ENCODE measurements around the gene POC5. TPM values are rescaled to one million over a fixed set of nuclear protein-coding genes. Genes with fewer than 3 reads are reported as not detected.
A peak's percentile ranks its signal among the peaks of the same experiment; 100 is the strongest.
"Not testable (repeated sequence)": the region's sequence is repeated elsewhere in the genome, so short reads cannot be mapped to it uniquely, and the experiment has no call there.

Gene POC5
- 19.1 and 22.6 TPM in 2 replicates for total RNA-seq (2014; rRNA removed; shearing (Covaris generic))
- polyA plus RNA-seq (2015; cell fraction: cytosol; rRNA removed) = 20.9 and 21.6 TPM in 2 replicates
- 50.4 and 50.8 TPM in 2 replicates for polyA plus RNA-seq (2015; cell fraction: nucleus; rRNA removed)

GRCh38 chr5:75717082-75717922, at the start of gene POC5:
TSS of gene POC5 (minus strand) at chr5:75717437. CDS start at chr5:75712937, 4,500 bp downstream.
- DNase-seq (ENCODE audit: low read depth) = peak; percentile 97

- DNase-seq (ENCODE audit: low read depth) = no peak
Measured at GRCh38 chr5:75758116-75758515, 40.9 kb upstream of the POC5 start.

- DNase-seq (ENCODE audit: low read depth) = peak; percentile 50
Measured at GRCh38 chr5:75756981-75757380, 39.7 kb upstream of the POC5 start.

- no peak for DNase-seq (ENCODE audit: low read depth)
Measured at GRCh38 chr5:75756211-75756610, 39.0 kb upstream of the POC5 start.

GRCh38 chr5:75753182-75753581, 35.9 kb upstream of the POC5 start:
- DNase-seq (ENCODE audit: low read depth) = no peak

GRCh38 chr5:75744355-75744754, 27.1 kb upstream of the POC5 start:
- DNase-seq (ENCODE audit: low read depth) = no peak

- DNase-seq (ENCODE audit: low read depth) = no peak
Measured at GRCh38 chr5:75736273-75736672, 19.0 kb upstream of the POC5 start.

GRCh38 chr5:75734913-75735789, 17.9 kb upstream of the POC5 start:
- peak; percentile 32 for DNase-seq (ENCODE audit: low read depth)

GRCh38 chr5:75733767-75734166, 16.5 kb upstream of the POC5 start:
- DNase-seq (ENCODE audit: low read depth) = no peak

- not testable (repeated sequence) for DNase-seq (ENCODE audit: low read depth)
Measured at GRCh38 chr5:75731515-75731914, 14.3 kb upstream of the POC5 start.

GRCh38 chr5:75729321-75729720, 12.1 kb upstream of the POC5 start:
- DNase-seq (ENCODE audit: low read depth) = no peak

GRCh38 chr5:75727931-75728330, 10.7 kb upstream of the POC5 start:
- no peak for DNase-seq (ENCODE audit: low read depth)

- DNase-seq (ENCODE audit: low read depth) = not testable (repeated sequence)
Measured at GRCh38 chr5:75726224-75726623, 9.0 kb upstream of the POC5 start.

GRCh38 chr5:75723378-75723777, 6.1 kb upstream of the POC5 start:
- no peak for DNase-seq (ENCODE audit: low read depth)

GRCh38 chr5:75721573-75721972, 4.3 kb upstream of the POC5 start:
- DNase-seq (ENCODE audit: low read depth) = no peak

- no peak for DNase-seq (ENCODE audit: low read depth)
Measured at GRCh38 chr5:75720882-75721281, 3.6 kb upstream of the POC5 start.

- no peak for DNase-seq (ENCODE audit: low read depth)
Measured at GRCh38 chr5:75716715-75717081, 539 bp downstream of the POC5 start.

- DNase-seq (ENCODE audit: low read depth) = no peak
Measured at GRCh38 chr5:75712091-75712490, 5.1 kb downstream of the POC5 start.

- DNase-seq (ENCODE audit: low read depth) = no peak
Measured at GRCh38 chr5:75711151-75711550, 6.1 kb downstream of the POC5 start.

- DNase-seq (ENCODE audit: low read depth) = no peak
Measured at GRCh38 chr5:75710637-75711036, 6.6 kb downstream of the POC5 start.

- peak; percentile 73 for DNase-seq (ENCODE audit: low read depth)
Measured at GRCh38 chr5:75707911-75708509, 9.2 kb downstream of the POC5 start.

GRCh38 chr5:75706775-75707174, 10.5 kb downstream of the POC5 start:
- no peak for DNase-seq (ENCODE audit: low read depth)

All from HT1080 (cell line).